ENCODE measurements around the gene ASB18. TPM values are rescaled to one million over a fixed set of nuclear protein-coding genes. Genes with fewer than 3 reads are reported as not detected.

The ASB18 gene
- total and polyA plus RNA-seq, 8 donors: not detected

GRCh38 chr2:236246711-236247246 lies 17.4 kb downstream of the ASB18 start:
- no peak overlapping the region for H3K4me3 ChIP-seq
- H3K4me1 ChIP-seq: no peaks in the 10 kb centered on the region
- WGBS, 2 donors: 46 to 66% methylated on average over 3 of the region's 3 CpGs
- no peak for DNase-seq
- TF ChIP-seq CTCF (IDR thresholded peaks at IDR 0.05): no peak
- H3K27me3 ChIP-seq: no peaks in the 10 kb centered on the region
- ATAC-seq: no peak
- no peaks in the 10 kb centered on the region for H3K9me3 ChIP-seq
- intact Hi-C loops (cut with DNase I): no loop called here
- no peaks in the 10 kb centered on the region for H3K36me3 ChIP-seq
- FAIRE-seq: no peak
- no peak overlapping the region for H3K27ac ChIP-seq

- H3K9me3 ChIP-seq: no peaks in the 10 kb centered on the region
- no peaks in the 10 kb centered on the region for H3K27me3 ChIP-seq
- intact Hi-C loops (cut with DNase I): no loop called here
- WGBS, 2 donors: 69 to 86% methylated on average over 5 of the region's 5 CpGs
- TF ChIP-seq CTCF (IDR thresholded peaks at IDR 0.05): no peak
- H3K4me1 ChIP-seq: no peaks in the 10 kb centered on the region
- H3K27ac ChIP-seq: no peak overlapping the region
- ATAC-seq (no peak), FAIRE-seq (no peak), DNase-seq (no peak)
- no peak overlapping the region for H3K4me3 ChIP-seq
- no peaks in the 10 kb centered on the region for H3K36me3 ChIP-seq
Measured at GRCh38 chr2:236244256-236244655, 19.9 kb downstream of the ASB18 start.

- whole genome bisulfite sequencing, 2 donors: 76 to 85% methylated on average over 8 of the region's 8 CpGs
Measured at GRCh38 chr2:236242057-236242495, 22.1 kb downstream of the ASB18 start.

GRCh38 chr2:236241181-236242056 lies 22.8 kb downstream of the ASB18 start:
- Histone ChIP-seq H3K4me3 (no peak overlapping the region), H3K4me1 (no peaks in the 10 kb centered on the region), H3K9me3 (no peaks in the 10 kb centered on the region), H3K27ac (peak overlapping the region in 1 of 4 donors; percentile 50), H3K36me3 (no peaks in the 10 kb centered on the region), H3K27me3 (peaks cover 0 to 5% (median 0%) of the 10 kb centered on the region in 4 donors)
- FAIRE-seq (no peak), ATAC-seq (no peak), DNase-seq (no peak)
- intact Hi-C loops (cut with DNase I): no loop called here
- TF ChIP-seq CTCF (IDR thresholded peaks at IDR 0.05): no peak
- WGBS, 2 donors: 60 to 64% methylated on average over 13 of the region's 13 CpGs

More at GRCh38 chr2:236242057-236242495, 22.1 kb downstream of the ASB18 start:
- no peaks in the 10 kb centered on the region for H3K4me1 ChIP-seq
- no peak overlapping the region for H3K4me3 ChIP-seq
- no peaks in the 10 kb centered on the region for H3K27me3 ChIP-seq
- H3K27ac ChIP-seq: no peak overlapping the region
- H3K36me3 ChIP-seq: no peaks in the 10 kb centered on the region
- ATAC-seq (no peak), FAIRE-seq (no peak), DNase-seq (no peak)
- H3K9me3 ChIP-seq: no peaks in the 10 kb centered on the region
- intact Hi-C loops (cut with DNase I): no loop called here
- no peak for TF ChIP-seq CTCF (IDR thresholded peaks at IDR 0.05)

Measured in pancreas (tissue), 10 donors.